HepG2 (cell line): ENCODE data around the gene GNAL. TPM values are rescaled to one million over a fixed set of nuclear protein-coding genes. Genes with fewer than 3 reads are reported as not detected.

Source experiments
- ATF1 ChIP-seq: IDR thresholded peaks from 2 replicates; pipeline ENCODE4 v1.6.1; 2016; ENCODE audit warnings: mild to moderate bottlenecking, control low read depth
- GLI4 ChIP-seq: sonication (generic); formaldehyde crosslinking; IDR thresholded peaks from 2 replicates; pipeline ENCODE4 v1.5.1; 2020; ENCODE audit warnings: missing genetic modification reagents, mild to moderate bottlenecking, moderate library complexity, borderline replicate concordance
- GMEB1 ChIP-seq: sonication (generic); formaldehyde crosslinking; IDR thresholded peaks from 2 replicates; pipeline ENCODE4 v1.5.1; 2020; ENCODE audit warnings: missing genetic modification reagents, mild to moderate bottlenecking, borderline replicate concordance
- LCORL ChIP-seq, 2 experiments: fragments of 450-650 bp in 1 of 2; sonication (generic) in 1 of 2; formaldehyde crosslinking in 1 of 2; IDR thresholded peaks; 2 replicates each; pipeline versions ENCODE4 v1.5.0 to v1.6.1; 2017 to 2020; ENCODE audit warnings: antibody characterized with exemption in 1 of 2, missing genetic modification reagents in 1 of 2
- MAFF ChIP-seq: IDR thresholded peaks from 2 replicates; pipeline ENCODE4 v1.6.1; 2011; ENCODE audit warnings: low read depth, low read length, improper control_type of control experiment
- MED13 ChIP-seq: sonication (generic); formaldehyde crosslinking; IDR thresholded peaks from 2 replicates; pipeline ENCODE4 v1.5.0; 2020; ENCODE audit warnings: missing genetic modification reagents
- MLLT10 ChIP-seq: sonication (generic); formaldehyde crosslinking; IDR thresholded peaks from 2 replicates; pipeline ENCODE4 v1.4.0; 2020; ENCODE audit warnings: missing genetic modification reagents
- RAD21 ChIP-seq: fragments of 450-650 bp; formaldehyde crosslinking; IDR thresholded peaks from 2 replicates; pipeline ENCODE4 v1.5.0; 2020; ENCODE audit warnings: mild to moderate bottlenecking
- RFXAP ChIP-seq: sonication (generic); formaldehyde crosslinking; IDR thresholded peaks from 2 replicates; pipeline ENCODE4 v1.4.0; 2020; ENCODE audit warnings: missing genetic modification reagents, borderline replicate concordance
- SP1 ChIP-seq, 2 experiments: fragments of 450-650 bp in 1 of 2; sonication (generic) in 1 of 2; formaldehyde crosslinking in 1 of 2; IDR thresholded peaks; 2 replicates each; pipeline versions ENCODE4 v1.4.0 to v1.6.1; 2016 to 2020; ENCODE audit warnings: missing genetic modification reagents in 1 of 2
- TGIF2 ChIP-seq: IDR thresholded peaks from 2 replicates; pipeline ENCODE4 v1.6.1; 2016; ENCODE audit warnings: control low read depth, missing compliant biosample characterization
- ZNF225 ChIP-seq: sonication (generic); formaldehyde crosslinking; IDR thresholded peaks from 2 replicates; pipeline ENCODE4 v1.4.0; 2020; ENCODE audit warnings: mild to moderate bottlenecking, missing genetic modification reagents
- ZNF335 ChIP-seq: sonication (generic); formaldehyde crosslinking; IDR thresholded peaks from 2 replicates; pipeline ENCODE4 v1.4.0; 2020; ENCODE audit warnings: missing genetic modification reagents
- ZNF337 ChIP-seq: sonication (generic); formaldehyde crosslinking; IDR thresholded peaks from 2 replicates; pipeline ENCODE4 v1.5.1; 2020; ENCODE audit warnings: missing genetic modification reagents, low read depth, mild to moderate bottlenecking, borderline replicate concordance
- ZNF441 ChIP-seq: sonication (generic); formaldehyde crosslinking; IDR thresholded peaks from 2 replicates; pipeline ENCODE4 v1.7.0; 2021; ENCODE audit warnings: missing genetic modification reagents, borderline replicate concordance
- ZNF607 ChIP-seq: sonication (generic); formaldehyde crosslinking; IDR thresholded peaks from 2 replicates; pipeline ENCODE4 v1.5.1; 2020; ENCODE audit warnings: missing genetic modification reagents, mild to moderate bottlenecking, borderline replicate concordance
- ZNF737 ChIP-seq: sonication (generic); formaldehyde crosslinking; IDR thresholded peaks from 2 replicates; pipeline ENCODE4 v1.5.0; 2020; ENCODE audit warnings: missing genetic modification reagents, mild to moderate bottlenecking, borderline replicate concordance
- ZSCAN12 ChIP-seq: sonication (generic); formaldehyde crosslinking; IDR thresholded peaks from 2 replicates; pipeline ENCODE4 v1.9.0; 2021; ENCODE audit warnings: mild to moderate bottlenecking, missing genetic modification reagents
- polyA plus RNA-seq, 8 experiments: library from polyadenylated mRNA; depleted of rRNA in 3 of 8; stranded (reverse) in 7 of 8; unstranded in 1 of 8; fragments of >200 nt; fragmentation: Illumina TruSeq in 4 of 8; extraction: Trizol in 4 of 8; gene quantifications; 2 replicates each; pipeline versions ENCODE4 v1.2.1 to v1.2.3, GENCODE V29; 2011 to 2016; ENCODE audit warnings: low read depth in 4 of 8, missing spikeins in 1 of 8, mixed read lengths in 1 of 8; ENCODE audit not compliant: insufficient read depth in 1 of 8
- total RNA-seq, 5 experiments: library from RNA; depleted of rRNA; stranded (reverse); fragments of >200 nt; fragmentation: Illumina TruSeq; extraction: Trizol; gene quantifications; 2 replicates each; pipeline ENCODE4 v1.2.3, GENCODE V29; 2016; ENCODE audit warnings: low read depth in 1 of 5

GNAL gene
- total and polyA plus RNA-seq, 2 of the 13 experiments (the other 11 are each of a cell fraction or from before 2014, with no cell fraction given): 0.87 to 1.4 TPM

GRCh38 chr18:11849841-11850634, 161.0 kb downstream of the GNAL start (continued):
- TF ChIP-seq RAD21 (no peak), GMEB1 (CRISPR knock-in tag) (peak; percentile 18; the same call in 1 of the 2 replicates), ZNF335 (CRISPR knock-in tag) (0 out of 2 replicates have a peak, but pooled peaks have one; percentile 42), ZNF607 (CRISPR knock-in tag) (no peak), TGIF2 (peak; percentile 65; the same call in 1 of the 2 replicates), MLLT10 (CRISPR knock-in tag) (no peak), MED13 (CRISPR knock-in tag) (no peak), ZNF337 (no peak), LCORL (IDR thresholded peaks at IDR 0.05) (no peak), LCORL (CRISPR knock-in tag; IDR thresholded peaks at IDR 0.05) (peak; percentile 7; the same call in 1 of the 2 replicates), ZNF441 (CRISPR knock-in tag) (0 out of 2 replicates have a peak, but pooled peaks have one; percentile 19), SP1 (IDR thresholded peaks at IDR 0.05) (no peak), SP1 (CRISPR knock-in tag; IDR thresholded peaks at IDR 0.05) (0 out of 2 replicates have a peak, but pooled peaks have one; percentile 37), ZSCAN12 (CRISPR knock-in tag) (no peak), ZNF737 (CRISPR knock-in tag) (no peak), ATF1 (CRISPR knock-in tag) (peak; percentile 50; the same call in 1 of the 2 replicates), ZNF225 (0 out of 2 replicates have a peak, but pooled peaks have one; percentile 58), GLI4 (CRISPR knock-in tag) (no peak), MAFF (no peak), RFXAP (CRISPR knock-in tag) (no peak)
